CD14-positive monocyte (primary cell): ENCODE measurements around the gene DNAI1. TPM values are rescaled to one million over a fixed set of nuclear protein-coding genes. Genes with fewer than 3 reads are reported as not detected.
"Not testable (repeated sequence)": the region's sequence is repeated elsewhere in the genome, so short reads cannot be mapped to it uniquely, and the experiment has no call there.

Source experiments
- DNase-seq, 3 donors: peaks; one replicate each; pipeline ENCODE4 v3.0.0-alpha.2; 2011 to 2022
- H2AFZ ChIP-seq: 2 replicates; pipeline ENCODE4 v1.6.0; 2012; ENCODE audit warnings: mild to moderate bottlenecking, low read depth, low read length, inconsistent platforms; ENCODE audit not compliant: insufficient read depth, poor library complexity, severe bottlenecking
- H3K27ac ChIP-seq, 2 donors: 1 replicate in 1 of 2; 2 replicates in 1 of 2; pipeline ENCODE4 v1.5.1; 2012 to 2013; ENCODE audit warnings: low read length in 2 of 2, control low read depth in 1 of 2, inconsistent platforms in 1 of 2, low read depth in 1 of 2, mild to moderate bottlenecking in 1 of 2
- H3K27me3 ChIP-seq, 2 donors: one replicate each; pipeline versions ENCODE4 v1.6.0 to v1.6.1; 2011 to 2013; ENCODE audit warnings: low read length in 2 of 2; ENCODE audit not compliant: control insufficient read depth in 2 of 2, insufficient read depth in 2 of 2
- H3K36me3 ChIP-seq, 2 donors: replicated peaks in 1 of 2; 1 replicate in 1 of 2; 2 replicates in 1 of 2; pipeline versions ENCODE4 v1.5.1 to v1.6.1; 2012 to 2013; ENCODE audit warnings: low read length in 2 of 2, control low read depth in 1 of 2, inconsistent platforms in 1 of 2, mild to moderate bottlenecking in 1 of 2; ENCODE audit not compliant: insufficient read depth in 2 of 2, control insufficient read depth in 1 of 2
- H3K4me1 ChIP-seq, 2 donors: 1 replicate in 1 of 2; 2 replicates in 1 of 2; pipeline versions ENCODE4 v1.5.1 to v1.6.1; 2012 to 2013; ENCODE audit warnings: low read length in 2 of 2, control low read depth in 1 of 2, inconsistent platforms in 1 of 2, mild to moderate bottlenecking in 1 of 2, moderate library complexity in 1 of 2; ENCODE audit not compliant: insufficient read depth in 2 of 2, control insufficient read depth in 1 of 2
- H3K4me2 ChIP-seq: replicated peaks from 2 replicates; pipeline ENCODE3; 2012; ENCODE audit warnings: low read length, moderate library complexity, mild to moderate bottlenecking; ENCODE audit not compliant: poor library complexity, severe bottlenecking; ENCODE audit errors: extremely low read depth
- H3K4me3 ChIP-seq, 3 experiments: fragments of 200-600 bp in 1 of 3; sonication (generic) in 1 of 3; replicated peaks in 1 of 3; 1 replicate in 2 of 3; 2 replicates in 1 of 3; pipeline ENCODE4 v1.5.1; 2011 to 2013; ENCODE audit warnings: low read length in 3 of 3, mild to moderate bottlenecking in 3 of 3, control low read depth in 2 of 3, low read depth in 2 of 3, inconsistent platforms in 1 of 3, moderate library complexity in 1 of 3
- H3K79me2 ChIP-seq: 2 replicates; pipeline ENCODE4 v1.6.0; 2012; ENCODE audit warnings: mild to moderate bottlenecking, control low read depth, inconsistent platforms, low read length, moderate library complexity; ENCODE audit not compliant: insufficient read depth
- H3K9ac ChIP-seq: 2 replicates; pipeline ENCODE4 v1.6.0; 2017; ENCODE audit warnings: low read length, mild to moderate bottlenecking; ENCODE audit not compliant: insufficient read depth, poor library complexity, severe bottlenecking
- H3K9me3 ChIP-seq, 2 donors: replicated peaks in 1 of 2; 1 replicate in 1 of 2; 2 replicates in 1 of 2; pipeline versions ENCODE4 v1.5.1 to v1.6.1; 2012 to 2013; ENCODE audit warnings: low read length in 2 of 2, control low read depth in 1 of 2; ENCODE audit not compliant: control insufficient read depth in 1 of 2, insufficient read depth in 1 of 2
- H4K20me1 ChIP-seq: 2 replicates; pipeline ENCODE4 v1.6.0; 2012; ENCODE audit warnings: mild to moderate bottlenecking, low read length, control low read depth, moderate library complexity; ENCODE audit not compliant: insufficient read depth
- H3K27ac Mint-ChIP-seq, 7 donors: one replicate each; pipeline ENCODE4 v1.8.0; 2020; ENCODE audit warnings: mild to moderate bottlenecking in 7 of 7, mixed read lengths in 7 of 7, moderate library complexity in 6 of 7, inconsistent platforms in 2 of 7
- H3K27me3 Mint-ChIP-seq, 3 donors: one replicate each; pipeline ENCODE4 v1.8.0; 2021 to 2022; ENCODE audit warnings: low read depth in 3 of 3, mild to moderate bottlenecking in 3 of 3, mixed read lengths in 3 of 3, moderate library complexity in 3 of 3, inconsistent platforms in 1 of 3
- H3K36me3 Mint-ChIP-seq, 2 donors: one replicate each; pipeline ENCODE4 v1.8.0; 2020; ENCODE audit warnings: mixed read lengths in 2 of 2, inconsistent platforms in 1 of 2, mild to moderate bottlenecking in 1 of 2
- H3K4me1 Mint-ChIP-seq: one replicate; pipeline ENCODE4 v1.8.0; 2020; ENCODE audit warnings: mild to moderate bottlenecking, mixed read lengths
- H3K4me3 Mint-ChIP-seq, 2 donors: one replicate each; pipeline ENCODE4 v1.8.0; 2020; ENCODE audit warnings: mild to moderate bottlenecking in 2 of 2, mixed read lengths in 2 of 2, moderate library complexity in 1 of 2
- H3K9me3 Mint-ChIP-seq, 7 donors: one replicate each; pipeline ENCODE4 v1.8.0; 2020 to 2022; ENCODE audit warnings: mixed read lengths in 7 of 7, mild to moderate bottlenecking in 6 of 7, moderate library complexity in 6 of 7, inconsistent platforms in 2 of 7
- CTCF ChIP-seq: fragments of 200-600 bp; IDR thresholded peaks from one replicate; pipeline ENCODE4 v1.8.0; 2022; ENCODE audit warnings: antibody characterized with exemption, mild to moderate bottlenecking
- WGBS: methylation state at CpG from one replicate; pipeline ENCODE4 v1.1.5; 2013; ENCODE audit warnings: missing lambda C conversion rate; ENCODE audit not compliant: insufficient coverage; 5-methylcytosine and 5-hydroxymethylcytosine counted together
- intact Hi-C, 2 donors: fragments of 100-400 bp; cut with micrococcal nuclease; formaldehyde crosslinking; loops; one replicate each; pipeline versions ENCODE4 v1.15.0 to v1.15.1; 2023
- polyA plus RNA-seq, 3 donors: library from polyadenylated mRNA; depleted of rRNA in 1 of 3; unstranded in 2 of 3; stranded (reverse) in 1 of 3; fragments of 300-500 nt in 2 of 3; fragments of >200 nt in 1 of 3; fragmentation: Illumina TruSeq in 2 of 3; gene quantifications; 1 replicate in 2 of 3; 2 replicates in 1 of 3; pipeline ENCODE4 v1.2.3, GENCODE V29; 2012 to 2021

The DNAI1 gene
- polyA plus RNA-seq, 3 donors = not detected

GRCh38 chr9:34437006-34437925 lies 21.3 kb upstream of the DNAI1 start:
- Histone ChIP-seq H4K20me1 (peaks cover 19% of the 10 kb centered on the region), H3K79me2 (no peaks in the 10 kb centered on the region), H3K36me3 (peaks cover 0 to 3% of the 10 kb centered on the region in 2 donors), H2AFZ (no peak overlapping the region), H3K27me3 (no peaks in the 10 kb centered on the region), H3K9me3 (no peaks in the 10 kb centered on the region), H3K4me1 (no peaks in the 10 kb centered on the region), H3K27ac (no peak overlapping the region), H3K9ac (no peak overlapping the region), H3K4me3 (no peak overlapping the region), H3K4me2 (no peak overlapping the region)
- intact Hi-C loops = loop anchor here (1.0 to 5.0 kb wide), 3 partner anchors 63 to 165 kb away; no protein-coding TSS in a partner anchor
- Mint-ChIP-seq H3K27me3 (peaks cover 0 to 6% (median 4%) of the 10 kb centered on the region in 3 donors), H3K4me3 (no peak overlapping the region), H3K27ac (no peak overlapping the region), H3K36me3 (peaks cover 10 to 12% of the 10 kb centered on the region in 2 donors), H3K9me3 (peaks cover 0 to 2% (median 0%) of the 10 kb centered on the region in 7 donors), H3K4me1 (peaks cover 7% of the 10 kb centered on the region)
- TF ChIP-seq CTCF = peak; percentile 80
- DNase-seq = peak; percentile 49 to 61 (median 60)
- 74% methylated on average over 5 of the region's 14 CpGs for WGBS

- 98% methylated on average over 21 of the region's 28 CpGs for WGBS
- not testable (repeated sequence) for H3K27me3 ChIP-seq, H3K9me3 ChIP-seq, H3K9me3 Mint-ChIP-seq, H3K27me3 Mint-ChIP-seq, H3K4me3 Mint-ChIP-seq, H3K4me1 Mint-ChIP-seq, H3K9ac ChIP-seq, H3K27ac ChIP-seq, H3K27ac Mint-ChIP-seq, H3K4me1 ChIP-seq, H3K4me3 ChIP-seq, H3K79me2 ChIP-seq, H3K36me3 ChIP-seq, H2AFZ ChIP-seq, DNase-seq, H3K4me2 ChIP-seq
- intact Hi-C loops = loop anchor here (1.0 to 5.0 kb wide), 3 partner anchors 62 to 164 kb away; no protein-coding TSS in a partner anchor
- peaks cover 19% of the 10 kb centered on the region for H4K20me1 ChIP-seq
- H3K36me3 Mint-ChIP-seq = peaks cover 10 to 16% of the 10 kb centered on the region in 2 donors
Observed at GRCh38 chr9:34437926-34438307, 20.7 kb upstream of the DNAI1 start.

- H3K27ac Mint-ChIP-seq, H3K4me3 ChIP-seq, H3K36me3 ChIP-seq, H3K9me3 Mint-ChIP-seq, H3K4me2 ChIP-seq, H3K79me2 ChIP-seq, DNase-seq, H2AFZ ChIP-seq, H3K27ac ChIP-seq, H3K27me3 Mint-ChIP-seq, H3K4me3 Mint-ChIP-seq, H3K27me3 ChIP-seq, H3K9ac ChIP-seq, H3K9me3 ChIP-seq, H3K4me1 Mint-ChIP-seq, H3K4me1 ChIP-seq: not testable (repeated sequence)
- peaks cover 19% of the 10 kb centered on the region for H4K20me1 ChIP-seq
- H3K36me3 Mint-ChIP-seq = peaks cover 10 to 16% of the 10 kb centered on the region in 2 donors
- intact Hi-C loops = loop anchor here in 1 of 2 donors (5.0 kb wide), 1 partner anchor 164 kb away; no protein-coding TSS in a partner anchor
- 100% methylated on average over 1 of the region's 4 CpGs for WGBS
Observed at GRCh38 chr9:34438465-34438864, 20.1 kb upstream of the DNAI1 start.
